B cell (primary cell): Measurements from ENCODE around the gene CD81.

ENCODE experiments used
- EZH2 ChIP-seq: IDR thresholded peaks from 2 replicates; pipeline ENCODE4 v1.6.1; 2012; ENCODE audit warnings: borderline replicate concordance, low read depth, mild to moderate bottlenecking, moderate library complexity, low read length; ENCODE audit not compliant: insufficient read depth, poor library complexity, severe bottlenecking
- TF ChIP-seq, protein P1 (sequence below): fragments of 200-600 bp; IDR thresholded peaks from one replicate; pipeline ENCODE4 v1.8.0; 2022; ENCODE audit warnings: antibody characterized with exemption, mild to moderate bottlenecking

- TF ChIP-seq, protein P1, sequence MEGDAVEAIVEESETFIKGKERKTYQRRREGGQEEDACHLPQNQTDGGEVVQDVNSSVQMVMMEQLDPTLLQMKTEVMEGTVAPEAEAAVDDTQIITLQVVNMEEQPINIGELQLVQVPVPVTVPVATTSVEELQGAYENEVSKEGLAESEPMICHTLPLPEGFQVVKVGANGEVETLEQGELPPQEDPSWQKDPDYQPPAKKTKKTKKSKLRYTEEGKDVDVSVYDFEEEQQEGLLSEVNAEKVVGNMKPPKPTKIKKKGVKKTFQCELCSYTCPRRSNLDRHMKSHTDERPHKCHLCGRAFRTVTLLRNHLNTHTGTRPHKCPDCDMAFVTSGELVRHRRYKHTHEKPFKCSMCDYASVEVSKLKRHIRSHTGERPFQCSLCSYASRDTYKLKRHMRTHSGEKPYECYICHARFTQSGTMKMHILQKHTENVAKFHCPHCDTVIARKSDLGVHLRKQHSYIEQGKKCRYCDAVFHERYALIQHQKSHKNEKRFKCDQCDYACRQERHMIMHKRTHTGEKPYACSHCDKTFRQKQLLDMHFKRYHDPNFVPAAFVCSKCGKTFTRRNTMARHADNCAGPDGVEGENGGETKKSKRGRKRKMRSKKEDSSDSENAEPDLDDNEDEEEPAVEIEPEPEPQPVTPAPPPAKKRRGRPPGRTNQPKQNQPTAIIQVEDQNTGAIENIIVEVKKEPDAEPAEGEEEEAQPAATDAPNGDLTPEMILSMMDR, result no peak
- TF ChIP-seq EZH2, result no peak
Measured at GRCh38 chr11:2390091-2390724, 13.1 kb downstream of the CD81 start.
